ENCODE data around the gene TEAD2. TPM values are rescaled to one million over a fixed set of nuclear protein-coding genes. Genes with fewer than 3 reads are reported as not detected.

Gene TEAD2
- total RNA-seq, 1 donor from 2014 or later = 235 TPM

GRCh38 chr19:49407482-49408015 lies 45.3 kb upstream of the TEAD2 start:
- Mint-ChIP-seq H3K4me3 (ENCODE audit: low read depth) (no peak overlapping the region), H3K27ac (no peak overlapping the region), H3K36me3 (ENCODE audit: insufficient read depth) (no peaks in the 10 kb centered on the region), H3K4me1 (ENCODE audit: low read depth) (peaks cover 7% of the 10 kb centered on the region), H3K27me3 (peaks cover 39% of the 10 kb centered on the region), H3K9me3 (ENCODE audit: low read depth) (no peaks in the 10 kb centered on the region)
- DNase-seq (ENCODE audit: low spot score, unreplicated experiment) = no peak
- TF ChIP-seq, protein P1, sequence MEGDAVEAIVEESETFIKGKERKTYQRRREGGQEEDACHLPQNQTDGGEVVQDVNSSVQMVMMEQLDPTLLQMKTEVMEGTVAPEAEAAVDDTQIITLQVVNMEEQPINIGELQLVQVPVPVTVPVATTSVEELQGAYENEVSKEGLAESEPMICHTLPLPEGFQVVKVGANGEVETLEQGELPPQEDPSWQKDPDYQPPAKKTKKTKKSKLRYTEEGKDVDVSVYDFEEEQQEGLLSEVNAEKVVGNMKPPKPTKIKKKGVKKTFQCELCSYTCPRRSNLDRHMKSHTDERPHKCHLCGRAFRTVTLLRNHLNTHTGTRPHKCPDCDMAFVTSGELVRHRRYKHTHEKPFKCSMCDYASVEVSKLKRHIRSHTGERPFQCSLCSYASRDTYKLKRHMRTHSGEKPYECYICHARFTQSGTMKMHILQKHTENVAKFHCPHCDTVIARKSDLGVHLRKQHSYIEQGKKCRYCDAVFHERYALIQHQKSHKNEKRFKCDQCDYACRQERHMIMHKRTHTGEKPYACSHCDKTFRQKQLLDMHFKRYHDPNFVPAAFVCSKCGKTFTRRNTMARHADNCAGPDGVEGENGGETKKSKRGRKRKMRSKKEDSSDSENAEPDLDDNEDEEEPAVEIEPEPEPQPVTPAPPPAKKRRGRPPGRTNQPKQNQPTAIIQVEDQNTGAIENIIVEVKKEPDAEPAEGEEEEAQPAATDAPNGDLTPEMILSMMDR (IDR thresholded peaks at IDR 0.05; ENCODE audit: unreplicated experiment) = no peak

DNA sequence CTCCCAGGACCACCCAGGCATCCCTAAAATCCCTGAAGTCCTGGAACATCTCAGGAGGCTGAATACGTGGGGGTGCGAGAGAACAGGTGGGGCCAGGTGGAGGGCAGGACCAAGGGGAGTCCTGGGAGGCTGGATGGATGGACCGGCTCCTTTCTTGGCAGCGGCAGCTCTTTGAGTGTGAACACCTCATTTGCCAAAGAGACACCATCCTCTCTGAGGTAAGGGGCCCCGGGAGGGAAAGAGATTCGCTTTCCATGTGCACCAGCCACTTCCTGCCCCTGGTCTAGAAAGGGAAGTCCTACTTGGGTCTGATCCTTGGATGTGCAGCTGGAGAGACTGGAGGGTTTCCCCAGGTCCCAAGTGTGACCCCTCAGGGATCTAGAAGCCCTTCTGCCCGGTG lies 44.9 kb upstream of the TEAD2 start:
- H3K4me3 Mint-ChIP-seq (ENCODE audit: low read depth) = no peak overlapping the region
- no peaks in the 10 kb centered on the region for H3K36me3 Mint-ChIP-seq (ENCODE audit: insufficient read depth)
- H3K27me3 Mint-ChIP-seq = peaks cover 34% of the 10 kb centered on the region
- H3K27ac Mint-ChIP-seq = no peak overlapping the region
- no peaks in the 10 kb centered on the region for H3K9me3 Mint-ChIP-seq (ENCODE audit: low read depth)
- peaks cover 7% of the 10 kb centered on the region for H3K4me1 Mint-ChIP-seq (ENCODE audit: low read depth)
- TF ChIP-seq, protein P1 (IDR thresholded peaks at IDR 0.05; ENCODE audit: unreplicated experiment) = no peak
- DNase-seq (ENCODE audit: low spot score, unreplicated experiment) = no peak

GRCh38 chr19:49403404-49404187 lies 41.4 kb upstream of the TEAD2 start:
- no peak for DNase-seq (ENCODE audit: low spot score, unreplicated experiment)
- H3K4me3 Mint-ChIP-seq (ENCODE audit: low read depth) = no peak overlapping the region
- H3K36me3 Mint-ChIP-seq (ENCODE audit: insufficient read depth) = no peaks in the 10 kb centered on the region
- H3K4me1 Mint-ChIP-seq (ENCODE audit: low read depth) = peaks cover 7% of the 10 kb centered on the region
- H3K9me3 Mint-ChIP-seq (ENCODE audit: low read depth) = no peaks in the 10 kb centered on the region
- TF ChIP-seq, protein P1 (IDR thresholded peaks at IDR 0.05; ENCODE audit: unreplicated experiment) = no peak
- H3K27me3 Mint-ChIP-seq = peaks cover 22% of the 10 kb centered on the region
- peak overlapping the region; percentile 76 for H3K27ac Mint-ChIP-seq

DNA sequence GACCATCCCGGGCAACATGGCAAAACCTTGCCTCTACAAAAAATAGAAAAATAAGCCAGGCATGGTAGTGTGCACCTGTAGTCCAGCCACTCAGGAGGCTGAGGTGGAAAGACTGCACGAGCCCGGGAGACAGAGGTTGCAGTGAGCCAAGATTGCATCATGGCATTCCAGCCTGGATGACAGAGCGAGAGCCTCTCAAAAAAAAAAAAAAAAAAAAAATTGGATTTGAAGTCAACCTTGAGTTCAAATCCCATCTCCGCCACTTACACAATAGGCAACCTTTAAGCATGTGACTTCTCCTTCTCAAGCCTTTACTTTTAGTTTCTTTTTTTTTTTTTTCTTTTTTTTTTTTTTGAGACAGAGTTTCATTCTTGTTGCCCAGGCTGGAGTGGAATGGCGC lies 37.8 kb upstream of the TEAD2 start:
- H3K9me3 Mint-ChIP-seq (ENCODE audit: low read depth) = no peaks in the 10 kb centered on the region
- peaks cover 24% of the 10 kb centered on the region for H3K27me3 Mint-ChIP-seq
- TF ChIP-seq, protein P1 (IDR thresholded peaks at IDR 0.05; ENCODE audit: unreplicated experiment) = no peak
- H3K36me3 Mint-ChIP-seq (ENCODE audit: insufficient read depth) = no peaks in the 10 kb centered on the region
- H3K27ac Mint-ChIP-seq = no peak overlapping the region
- DNase-seq (ENCODE audit: low spot score, unreplicated experiment) = no peak
- peaks cover 9% of the 10 kb centered on the region for H3K4me1 Mint-ChIP-seq (ENCODE audit: low read depth)
- H3K4me3 Mint-ChIP-seq (ENCODE audit: low read depth) = no peak overlapping the region

DNA sequence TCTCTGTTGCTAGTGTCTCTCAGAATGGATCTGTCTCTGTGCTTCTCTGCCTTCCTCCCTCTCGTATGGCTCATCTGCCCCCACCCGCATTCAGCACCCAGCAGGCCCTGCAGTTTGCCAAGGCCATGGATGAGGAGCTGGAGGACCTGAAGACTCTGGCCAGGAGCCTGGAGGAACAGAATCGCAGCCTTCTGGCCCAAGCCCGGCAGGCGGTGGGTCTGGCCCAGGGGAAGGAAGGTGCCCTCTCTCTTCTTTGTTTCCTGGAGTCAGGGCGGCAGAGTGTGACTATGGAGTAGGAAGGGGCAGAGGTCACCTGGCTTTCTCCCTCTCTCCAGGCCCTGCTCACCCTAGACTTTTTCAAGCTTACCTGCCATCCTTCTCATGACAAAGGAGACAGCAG lies 36.7 kb upstream of the TEAD2 start:
- TF ChIP-seq, protein P1 (IDR thresholded peaks at IDR 0.05; ENCODE audit: unreplicated experiment) = no peak
- Mint-ChIP-seq H3K27ac (no peak overlapping the region), H3K4me3 (ENCODE audit: low read depth) (no peak overlapping the region), H3K36me3 (ENCODE audit: insufficient read depth) (no peaks in the 10 kb centered on the region), H3K9me3 (ENCODE audit: low read depth) (no peaks in the 10 kb centered on the region), H3K27me3 (peaks cover 25% of the 10 kb centered on the region), H3K4me1 (ENCODE audit: low read depth) (peaks cover 8% of the 10 kb centered on the region)
- no peak for DNase-seq (ENCODE audit: low spot score, unreplicated experiment)

Data from progenitor cell of endocrine pancreas (in vitro differentiated cells).